HT1080 (cell line): Measurements from ENCODE around the gene SSBP3. TPM values are rescaled to one million over a fixed set of nuclear protein-coding genes. Genes with fewer than 3 reads are reported as not detected.
"Not testable (repeated sequence)": the region's sequence is repeated elsewhere in the genome, so short reads cannot be mapped to it uniquely, and the experiment has no call there.

Experiments
- DNase-seq: peaks from one replicate; pipeline ENCODE4 v3.0.0-alpha.2; 2015; ENCODE audit warnings: low read depth
- total RNA-seq: library from RNA; depleted of rRNA; stranded (reverse); fragments of >200 nt; shearing (Covaris generic); gene quantifications from 2 replicates; pipeline ENCODE4 v1.2.3, GENCODE V29; 2014

Gene SSBP3
- total RNA-seq, 1 experiment from 2014 or later = 44.1 TPM

GRCh38 chr1:54225986-54226559 is 180.1 kb downstream of the SSBP3 start:
- DNase-seq = no peak

- no peak for DNase-seq
Measured at GRCh38 chr1:54225378-54225777, 180.8 kb downstream of the SSBP3 start.

GRCh38 chr1:54224233-54224632 is 182.0 kb downstream of the SSBP3 start:
- no peak for DNase-seq

- DNase-seq = no peak
Measured at GRCh38 chr1:54223441-54224202, 182.6 kb downstream of the SSBP3 start.

- DNase-seq = no peak
Measured at GRCh38 chr1:54222711-54223110, 183.5 kb downstream of the SSBP3 start.

- DNase-seq = no peak
Measured at GRCh38 chr1:54221867-54222484, 184.2 kb downstream of the SSBP3 start.

- DNase-seq = no peak
Measured at GRCh38 chr1:54221113-54221834, 184.9 kb downstream of the SSBP3 start.

GRCh38 chr1:54220004-54220811 is 186.0 kb downstream of the SSBP3 start:
- DNase-seq = no peak

- no peak for DNase-seq
Measured at GRCh38 chr1:54219688-54220003, 186.5 kb downstream of the SSBP3 start.

GRCh38 chr1:54218883-54219687 is 187.1 kb downstream of the SSBP3 start:
- no peak for DNase-seq

- DNase-seq = no peak
Measured at GRCh38 chr1:54215523-54215922, 190.7 kb downstream of the SSBP3 start.

GRCh38 chr1:54212872-54213271 is 193.3 kb downstream of the SSBP3 start:
- DNase-seq = no peak

GRCh38 chr1:54207896-54208295 is 198.3 kb downstream of the SSBP3 start:
- not testable (repeated sequence) for DNase-seq

GRCh38 chr1:54207287-54207686 is 198.9 kb downstream of the SSBP3 start:
- DNase-seq = no peak

GRCh38 chr1:54204199-54204598 is 202.0 kb downstream of the SSBP3 start:
- no peak for DNase-seq

GRCh38 chr1:54200519-54200997 is 205.6 kb downstream of the SSBP3 start:
- no peak for DNase-seq

- DNase-seq = peak; percentile 97
Measured at GRCh38 chr1:54199765-54200518, 206.3 kb downstream of the SSBP3 start, which contains the start of the genes CYB5RL and MRPL37. TSS of gene CYB5RL (minus strand) at chr1:54200030. CDS start at chr1:54195616, 4,414 bp downstream. TSS of gene MRPL37 (plus strand) at chr1:54200167. CDS start at chr1:54200244, 77 bp downstream.

GRCh38 chr1:54199151-54199764 is 206.9 kb downstream of the SSBP3 start:
- DNase-seq = no peak

GRCh38 chr1:54193453-54193852 is 212.7 kb downstream of the SSBP3 start:
- DNase-seq = no peak
